ENCODE results near the gene OAS2. TPM values are rescaled to one million over a fixed set of nuclear protein-coding genes. Genes with fewer than 3 reads are reported as not detected.
A peak's percentile ranks its signal among the peaks of the same experiment; 100 is the strongest.

The OAS2 gene
- polyA plus RNA-seq, 1 donor (not counting 4 experiments of a cell fraction or from before 2014, with no cell fraction given), result 92.7 TPM

DNA sequence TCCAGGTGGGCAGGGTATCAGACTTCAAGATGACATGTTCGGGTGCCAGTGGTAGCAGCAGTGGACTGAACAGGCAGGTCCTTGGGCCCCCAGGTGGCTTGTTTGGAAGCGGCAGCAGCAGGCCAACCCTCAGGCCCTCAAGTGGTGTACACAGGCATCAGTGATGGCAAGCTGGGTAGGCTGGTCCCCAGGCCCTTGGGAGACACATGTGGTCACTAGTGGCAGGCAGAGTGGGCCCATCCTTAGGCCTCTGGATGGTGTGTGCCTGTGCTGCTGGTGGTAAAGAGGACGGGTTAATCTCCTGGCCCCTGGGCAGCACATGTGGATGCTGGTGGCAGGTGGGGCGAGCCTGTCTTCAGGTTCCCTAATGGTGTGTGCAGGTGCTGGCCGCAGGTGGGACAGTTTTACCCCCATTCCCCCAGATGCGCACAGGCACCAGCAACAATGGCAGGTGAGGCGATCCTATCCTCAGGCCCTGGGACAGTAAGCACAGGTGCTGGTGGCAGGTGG lies 8.0 kb downstream of the OAS2 start:
- Histone ChIP-seq H3K9me3 (ENCODE audit: control insufficient read depth, low read depth, low read length) (peaks cover 2% of the 10 kb centered on the region), H3K9me1 (ENCODE audit: control insufficient read depth, extremely low read depth, insufficient read depth, low read length) (no peaks in the 10 kb centered on the region), H4K20me1 (ENCODE audit: control insufficient read depth, extremely low read depth, insufficient read depth, low read length) (peaks cover 6% of the 10 kb centered on the region), H3K27me3 (ENCODE audit: control insufficient read depth, extremely low read depth, insufficient read depth, low read length) (no peaks in the 10 kb centered on the region), H3K9ac (ENCODE audit: control insufficient read depth, extremely low read depth, insufficient read depth, low read length) (no peak overlapping the region), H3K4me1 (ENCODE audit: control insufficient read depth, extremely low read depth, insufficient read depth, low read length) (peaks cover 13% of the 10 kb centered on the region), H3K4me2 (ENCODE audit: control insufficient read depth, extremely low read depth, insufficient read depth, low read depth, low read length) (peak overlapping the region; percentile 54), H2AFZ (ENCODE audit: control insufficient read depth, low read length) (no peak overlapping the region), H3K79me2 (ENCODE audit: control insufficient read depth, insufficient read depth, low read length) (peaks cover 40% of the 10 kb centered on the region), H3K4me3 (ENCODE audit: control insufficient read depth in 2 of 3, extremely low read depth in 1 of 3, insufficient read depth in 2 of 3, low read depth in 1 of 3, low read length in 3 of 3) (no peak overlapping the region), H3K27ac (ENCODE audit: control insufficient read depth, insufficient read depth, low read length) (peak overlapping the region; percentile 36), H3K36me3 (ENCODE audit: control insufficient read depth in 2 of 2, extremely low read depth in 1 of 2, insufficient read depth in 2 of 2, low read length in 2 of 2) (peaks cover 0 to 18% of the 10 kb centered on the region in 2 experiments)
- dilution Hi-C loops (cut with MboI; ENCODE audit: extremely low pct_ligation_motif_present, low sequenced_read_pairs), result no loop called here
- DNase-seq (ENCODE audit: low read depth, low spot score) (no peak), FAIRE-seq (no peak)
- no peak for TF ChIP-seq EZH2 (IDR thresholded peaks at IDR 0.05; ENCODE audit: low read length)
- TF ChIP-seq, protein P1, sequence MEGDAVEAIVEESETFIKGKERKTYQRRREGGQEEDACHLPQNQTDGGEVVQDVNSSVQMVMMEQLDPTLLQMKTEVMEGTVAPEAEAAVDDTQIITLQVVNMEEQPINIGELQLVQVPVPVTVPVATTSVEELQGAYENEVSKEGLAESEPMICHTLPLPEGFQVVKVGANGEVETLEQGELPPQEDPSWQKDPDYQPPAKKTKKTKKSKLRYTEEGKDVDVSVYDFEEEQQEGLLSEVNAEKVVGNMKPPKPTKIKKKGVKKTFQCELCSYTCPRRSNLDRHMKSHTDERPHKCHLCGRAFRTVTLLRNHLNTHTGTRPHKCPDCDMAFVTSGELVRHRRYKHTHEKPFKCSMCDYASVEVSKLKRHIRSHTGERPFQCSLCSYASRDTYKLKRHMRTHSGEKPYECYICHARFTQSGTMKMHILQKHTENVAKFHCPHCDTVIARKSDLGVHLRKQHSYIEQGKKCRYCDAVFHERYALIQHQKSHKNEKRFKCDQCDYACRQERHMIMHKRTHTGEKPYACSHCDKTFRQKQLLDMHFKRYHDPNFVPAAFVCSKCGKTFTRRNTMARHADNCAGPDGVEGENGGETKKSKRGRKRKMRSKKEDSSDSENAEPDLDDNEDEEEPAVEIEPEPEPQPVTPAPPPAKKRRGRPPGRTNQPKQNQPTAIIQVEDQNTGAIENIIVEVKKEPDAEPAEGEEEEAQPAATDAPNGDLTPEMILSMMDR (optimal IDR thresholded peaks at IDR 0.05 in 1 of 3, IDR thresholded peaks at IDR 0.05 in 1 of 3, conservative IDR thresholded peaks at IDR 0.05 in 1 of 3; ENCODE audit: extremely low read depth in 1 of 3, insufficient read depth in 2 of 3, low read length in 3 of 3), result no peak

DNA sequence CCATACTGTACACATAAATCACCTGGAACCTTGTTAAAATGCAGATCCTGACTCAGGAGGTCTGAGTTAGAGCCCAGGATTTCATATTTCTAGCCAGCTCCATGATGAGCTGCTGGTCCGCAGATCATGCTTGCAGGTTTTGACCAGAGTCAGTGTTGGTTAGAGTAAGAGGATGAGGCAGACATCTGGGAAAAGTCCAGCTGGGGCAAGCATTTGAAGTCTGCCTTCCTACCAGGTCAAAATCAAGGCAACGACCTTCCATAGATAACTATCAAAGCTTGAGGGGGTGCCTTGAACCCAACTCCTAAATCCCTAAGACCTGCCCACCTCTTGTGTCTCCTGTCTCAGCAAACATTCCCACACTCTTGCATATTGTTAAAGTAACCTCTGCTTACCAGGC lies 9.2 kb downstream of the OAS2 start:
- Histone ChIP-seq H3K9me3 (ENCODE audit: control insufficient read depth, low read depth, low read length) (peaks cover 2% of the 10 kb centered on the region), H3K9me1 (ENCODE audit: control insufficient read depth, extremely low read depth, insufficient read depth, low read length) (no peaks in the 10 kb centered on the region), H3K9ac (ENCODE audit: control insufficient read depth, extremely low read depth, insufficient read depth, low read length) (no peak overlapping the region), H3K27me3 (ENCODE audit: control insufficient read depth, extremely low read depth, insufficient read depth, low read length) (no peaks in the 10 kb centered on the region), H4K20me1 (ENCODE audit: control insufficient read depth, extremely low read depth, insufficient read depth, low read length) (peaks cover 6% of the 10 kb centered on the region), H3K4me2 (ENCODE audit: control insufficient read depth, extremely low read depth, insufficient read depth, low read depth, low read length) (no peak overlapping the region), H3K27ac (ENCODE audit: control insufficient read depth, insufficient read depth, low read length) (no peak overlapping the region), H3K36me3 (ENCODE audit: control insufficient read depth in 2 of 2, extremely low read depth in 1 of 2, insufficient read depth in 2 of 2, low read length in 2 of 2) (peaks cover 0 to 18% of the 10 kb centered on the region in 2 experiments), H3K4me1 (ENCODE audit: control insufficient read depth, extremely low read depth, insufficient read depth, low read length) (peaks cover 13% of the 10 kb centered on the region), H3K79me2 (ENCODE audit: control insufficient read depth, insufficient read depth, low read length) (peaks cover 29% of the 10 kb centered on the region), H3K4me3 (ENCODE audit: control insufficient read depth in 2 of 3, extremely low read depth in 1 of 3, insufficient read depth in 2 of 3, low read depth in 1 of 3, low read length in 3 of 3) (no peak overlapping the region), H2AFZ (ENCODE audit: control insufficient read depth, low read length) (no peak overlapping the region)
- FAIRE-seq, result no peak
- no peak for TF ChIP-seq EZH2 (IDR thresholded peaks at IDR 0.05; ENCODE audit: low read length)
- TF ChIP-seq, protein P1 (optimal IDR thresholded peaks at IDR 0.05 in 1 of 3, IDR thresholded peaks at IDR 0.05 in 1 of 3, conservative IDR thresholded peaks at IDR 0.05 in 1 of 3; ENCODE audit: extremely low read depth in 1 of 3, insufficient read depth in 2 of 3, low read length in 3 of 3), result no peak
- dilution Hi-C loops (cut with MboI; ENCODE audit: extremely low pct_ligation_motif_present, low sequenced_read_pairs), result no loop called here
- no peak for DNase-seq (ENCODE audit: low read depth, low spot score)

Data from keratinocyte (primary cell).